ENCODE measurements around the gene FAM111B.
"Not testable (repeated sequence)": the region's sequence is repeated elsewhere in the genome, so short reads cannot be mapped to it uniquely, and the experiment has no call there.

The FAM111B gene, protein sequence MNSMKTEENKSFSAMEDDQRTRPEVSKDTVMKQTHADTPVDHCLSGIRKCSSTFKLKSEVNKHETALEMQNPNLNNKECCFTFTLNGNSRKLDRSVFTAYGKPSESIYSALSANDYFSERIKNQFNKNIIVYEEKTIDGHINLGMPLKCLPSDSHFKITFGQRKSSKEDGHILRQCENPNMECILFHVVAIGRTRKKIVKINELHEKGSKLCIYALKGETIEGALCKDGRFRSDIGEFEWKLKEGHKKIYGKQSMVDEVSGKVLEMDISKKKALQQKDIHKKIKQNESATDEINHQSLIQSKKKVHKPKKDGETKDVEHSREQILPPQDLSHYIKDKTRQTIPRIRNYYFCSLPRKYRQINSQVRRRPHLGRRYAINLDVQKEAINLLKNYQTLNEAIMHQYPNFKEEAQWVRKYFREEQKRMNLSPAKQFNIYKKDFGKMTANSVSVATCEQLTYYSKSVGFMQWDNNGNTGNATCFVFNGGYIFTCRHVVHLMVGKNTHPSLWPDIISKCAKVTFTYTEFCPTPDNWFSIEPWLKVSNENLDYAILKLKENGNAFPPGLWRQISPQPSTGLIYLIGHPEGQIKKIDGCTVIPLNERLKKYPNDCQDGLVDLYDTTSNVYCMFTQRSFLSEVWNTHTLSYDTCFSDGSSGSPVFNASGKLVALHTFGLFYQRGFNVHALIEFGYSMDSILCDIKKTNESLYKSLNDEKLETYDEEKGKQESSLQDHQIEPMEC

DNA sequence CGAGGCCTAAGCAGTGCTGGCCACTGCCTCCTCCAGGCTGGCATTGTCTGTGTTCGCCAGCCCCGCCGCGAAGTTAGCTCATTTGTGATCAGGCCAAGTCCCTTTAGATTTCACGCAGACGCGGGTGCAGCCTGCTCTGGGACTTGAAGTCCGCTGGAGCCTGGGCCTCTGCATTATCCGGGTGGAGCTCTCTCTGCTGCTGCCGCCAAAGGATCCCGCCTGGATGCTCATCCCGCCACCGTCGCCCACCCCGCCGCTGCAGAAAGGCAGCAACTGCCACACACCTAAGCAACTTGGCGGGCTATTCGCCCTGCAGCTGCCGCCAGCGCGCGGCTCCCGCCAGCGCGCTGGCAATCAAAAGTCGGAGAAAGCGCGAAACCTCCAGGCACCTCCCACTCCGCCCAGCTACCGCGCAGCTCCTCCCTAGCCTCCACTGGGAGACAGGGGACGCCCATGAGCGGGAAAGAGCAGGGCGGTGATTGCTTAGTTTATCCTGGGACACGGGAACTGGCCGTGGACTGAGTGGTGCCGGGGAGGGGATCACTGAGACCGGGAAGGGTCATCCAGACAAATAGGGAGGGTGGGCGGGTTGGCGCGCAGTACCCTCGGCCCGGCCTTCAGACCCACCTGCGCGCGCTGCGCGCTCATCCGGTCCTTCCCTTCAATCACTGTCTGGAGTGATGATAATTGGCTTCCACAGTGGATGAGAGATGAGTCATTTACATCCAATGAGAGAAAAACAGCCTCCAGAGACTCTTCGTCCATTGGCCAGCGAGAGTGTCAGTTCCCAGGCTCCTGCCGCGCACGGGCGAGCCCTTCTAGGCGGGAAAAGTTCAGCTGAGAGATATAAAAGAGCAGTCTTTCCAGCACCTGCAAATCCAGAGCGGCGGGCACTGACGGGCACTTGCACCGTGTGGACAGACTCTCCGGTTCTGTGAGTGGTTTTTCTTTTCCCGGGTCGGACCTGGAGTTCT lies at the start of gene FAM111B:
TSS of gene FAM111B (plus strand) at position 875 of the 974 bp plus-strand sequence. CDS start 2,389 bp downstream, outside the sequence.
- peak in 1 of 2 donors; percentile 4 for DNase-seq (ENCODE audit: low read depth in 2 of 2, low spot score in 1 of 2)

- peak; percentile 35 to 65 for DNase-seq (ENCODE audit: low read depth in 2 of 2, low spot score in 1 of 2)
Measured at GRCh38 chr11:59058120-59059033, 48.7 kb upstream of the FAM111B start.

- DNase-seq (ENCODE audit: low read depth in 2 of 2, low spot score in 1 of 2), result not testable (repeated sequence)
Measured at GRCh38 chr11:59060096-59060495, 46.9 kb upstream of the FAM111B start.

- no peak for DNase-seq (ENCODE audit: low read depth in 2 of 2, low spot score in 1 of 2)
Measured at GRCh38 chr11:59062602-59063529, 44.2 kb upstream of the FAM111B start.

- not testable (repeated sequence) for DNase-seq (ENCODE audit: low read depth in 2 of 2, low spot score in 1 of 2)
Measured at GRCh38 chr11:59063996-59064727, 42.9 kb upstream of the FAM111B start.

DNA sequence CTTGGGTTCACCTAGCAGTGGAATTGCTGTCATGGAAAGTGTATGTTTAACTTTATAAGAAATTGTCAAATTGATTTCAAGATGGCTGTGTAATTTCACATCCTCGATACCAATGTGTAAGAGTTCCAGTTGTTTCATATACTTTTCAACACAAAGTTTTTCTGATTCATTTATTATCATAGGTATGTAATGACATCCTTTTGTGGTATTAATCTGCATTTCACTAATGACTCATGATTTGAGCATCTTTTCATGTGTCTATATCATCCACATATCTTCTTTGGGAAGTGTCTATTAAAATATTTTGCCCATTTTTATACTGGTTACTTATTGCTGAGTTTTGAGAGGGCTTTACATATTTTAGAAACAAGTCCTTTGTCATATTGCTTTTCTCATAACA lies 38.0 kb upstream of the FAM111B start:
- DNase-seq (ENCODE audit: low read depth in 2 of 2, low spot score in 1 of 2), result no peak

DNA sequence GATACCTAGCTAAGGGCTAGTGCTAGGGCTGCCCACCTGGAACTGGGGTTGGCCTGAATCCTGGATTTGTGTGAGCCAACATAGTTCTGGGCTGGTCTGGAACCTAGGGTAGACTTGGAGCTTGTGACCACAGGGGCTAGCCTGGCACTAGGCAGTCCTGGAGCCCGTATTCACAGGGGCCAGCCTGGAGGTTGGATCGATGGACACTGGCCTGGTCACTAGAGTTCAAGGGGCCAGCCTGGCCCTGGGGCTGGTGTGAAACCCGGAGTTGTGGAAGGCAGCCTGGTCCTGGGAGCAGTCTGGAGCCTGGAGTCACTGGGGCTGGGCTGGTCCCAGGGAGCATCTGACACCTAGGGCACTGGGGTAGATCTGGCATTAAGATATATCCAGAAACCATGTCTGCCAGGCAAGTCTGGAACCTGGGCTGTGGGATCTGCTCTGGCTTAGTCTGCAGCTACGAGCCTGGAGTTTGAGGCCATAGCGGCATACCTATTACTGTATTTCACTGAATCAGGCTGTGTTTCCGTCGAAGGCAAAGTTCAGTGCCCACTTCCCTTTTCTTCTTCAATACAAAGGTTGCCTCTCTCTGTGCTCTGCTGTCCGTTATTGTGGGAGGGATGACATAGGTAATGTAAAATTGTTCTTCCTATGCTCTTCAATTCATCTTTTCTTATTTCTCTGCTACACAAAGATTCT lies 30.0 kb upstream of the FAM111B start:
- DNase-seq (ENCODE audit: low read depth in 2 of 2, low spot score in 1 of 2), result no peak

GRCh38 chr11:59078435-59078834 lies 28.6 kb upstream of the FAM111B start:
- DNase-seq (ENCODE audit: low read depth in 2 of 2, low spot score in 1 of 2), result no peak

DNA sequence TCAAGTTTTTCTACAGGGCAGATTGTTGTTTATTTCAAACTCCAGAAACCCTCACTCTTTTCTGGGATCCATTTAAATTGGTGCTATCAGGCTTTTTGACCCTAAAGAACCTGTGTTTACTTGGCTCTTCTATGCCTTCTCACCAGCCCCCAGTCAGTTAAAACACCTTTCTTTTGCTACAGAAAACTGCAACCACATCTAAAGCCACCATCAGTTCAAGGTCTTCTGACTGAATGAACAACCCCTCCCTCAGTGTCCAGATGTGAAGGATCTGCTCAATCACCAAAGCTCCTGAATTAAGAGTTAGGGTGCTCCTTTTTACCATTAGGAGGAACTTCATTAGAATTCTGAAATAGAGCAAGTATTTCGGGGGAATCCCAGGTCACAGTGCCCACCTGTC lies 28.0 kb upstream of the FAM111B start:
- no peak for DNase-seq (ENCODE audit: low read depth in 2 of 2, low spot score in 1 of 2)

DNA sequence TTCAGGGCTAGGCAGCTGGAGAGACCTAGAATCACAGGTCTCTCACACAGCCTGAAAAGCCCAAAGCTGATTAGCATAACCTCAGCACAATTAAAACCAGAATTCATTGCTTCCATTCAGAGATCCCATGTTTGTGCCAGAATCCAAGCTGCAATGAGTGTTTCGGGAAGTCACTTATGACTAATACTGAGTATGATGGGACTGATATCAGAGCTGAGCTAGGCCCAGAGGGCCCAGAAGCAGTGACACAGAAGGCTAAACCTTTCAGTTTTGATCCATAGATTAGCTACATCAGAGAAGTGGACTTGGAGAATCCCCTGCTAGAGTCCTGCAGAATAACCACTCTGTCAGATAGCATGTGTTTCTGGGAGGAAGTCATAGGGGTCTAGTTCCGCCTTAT lies 26.6 kb upstream of the FAM111B start:
- not testable (repeated sequence) for DNase-seq (ENCODE audit: low read depth in 2 of 2, low spot score in 1 of 2)

DNA sequence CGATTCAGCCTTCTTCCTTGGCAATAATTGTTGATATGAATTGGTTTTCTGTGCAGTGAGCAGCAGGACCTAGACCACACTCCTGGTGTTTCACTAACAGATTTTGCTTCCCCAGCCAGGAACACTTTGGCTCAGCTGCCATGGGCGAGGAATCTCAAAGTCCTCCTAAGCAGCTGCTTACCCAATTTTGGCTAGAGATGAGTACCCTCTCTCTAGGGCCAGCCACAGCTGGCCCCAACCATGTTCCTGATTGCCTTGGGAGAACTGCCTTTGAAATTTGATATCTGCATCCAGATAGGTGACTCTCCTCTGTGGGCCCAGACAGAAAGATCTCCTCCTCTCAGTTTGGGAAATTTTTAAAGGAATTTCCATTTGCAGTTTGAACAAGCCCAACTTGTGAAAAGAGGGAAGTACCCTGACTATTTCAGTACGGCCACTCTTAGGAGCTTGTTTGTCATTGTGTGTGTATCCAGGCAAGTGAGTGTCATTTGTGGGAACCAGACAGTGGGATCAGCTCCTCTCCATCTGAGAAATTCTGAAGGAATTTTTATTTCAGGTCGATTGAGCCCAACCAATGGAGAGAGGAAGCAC lies 25.5 kb upstream of the FAM111B start:
- DNase-seq (ENCODE audit: low read depth in 2 of 2, low spot score in 1 of 2), result not testable (repeated sequence)

DNA sequence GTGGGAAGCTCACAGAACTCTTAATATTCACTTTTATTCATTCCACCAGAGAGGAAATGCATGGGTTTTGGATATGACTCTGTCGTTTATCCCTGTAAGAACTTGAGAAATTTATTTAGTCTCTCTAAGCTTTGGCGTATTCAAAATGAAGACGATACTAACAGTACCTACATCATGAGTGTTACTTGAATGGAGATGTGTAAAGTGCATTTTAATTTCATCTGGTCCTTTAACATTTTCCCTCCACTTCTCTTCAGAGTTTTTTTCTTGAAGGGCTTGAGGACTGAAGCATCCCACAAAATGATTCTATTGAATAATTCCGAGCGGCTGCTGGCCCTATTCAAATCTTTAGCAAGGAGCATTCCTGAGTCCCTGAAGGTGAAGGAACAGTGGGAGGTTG lies 21.0 kb upstream of the FAM111B start, which contains the start of gene GLYATL1B:
TSS of gene GLYATL1B (plus strand) at position 301 of the 400 bp plus-strand sequence. CDS start at position 301, 0 bp downstream.
- DNase-seq (ENCODE audit: low read depth in 2 of 2, low spot score in 1 of 2), result not testable (repeated sequence)

DNA sequence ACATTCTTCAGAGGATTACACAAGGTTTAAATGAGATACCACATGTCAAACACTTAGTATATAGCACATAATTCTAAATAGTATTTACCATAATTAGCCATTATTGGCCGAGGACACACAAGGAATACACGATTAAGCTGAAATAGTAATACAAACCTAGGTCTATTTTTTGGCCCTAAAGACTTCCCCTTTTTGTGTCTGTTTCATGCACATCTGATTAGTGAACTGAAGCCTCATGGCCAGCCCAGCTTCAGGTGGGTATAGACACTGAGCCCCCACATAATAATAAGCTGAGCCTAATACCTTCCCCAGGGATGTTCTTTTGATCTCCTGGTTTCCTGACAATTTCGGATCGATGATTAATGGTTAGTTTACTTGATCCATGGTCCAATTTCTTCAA lies 18.9 kb upstream of the FAM111B start:
- DNase-seq (ENCODE audit: low read depth in 2 of 2, low spot score in 1 of 2), result no peak

- DNase-seq (ENCODE audit: low read depth in 2 of 2, low spot score in 1 of 2), result not testable (repeated sequence)
Measured at GRCh38 chr11:59093576-59093975, 13.5 kb upstream of the FAM111B start.

- not testable (repeated sequence) for DNase-seq (ENCODE audit: low read depth in 2 of 2, low spot score in 1 of 2)
Measured at GRCh38 chr11:59095225-59095624, 11.8 kb upstream of the FAM111B start.

GRCh38 chr11:59095972-59096575 lies 11.0 kb upstream of the FAM111B start:
- not testable (repeated sequence) for DNase-seq (ENCODE audit: low read depth in 2 of 2, low spot score in 1 of 2)

Measured in stimulated activated CD8-positive, alpha-beta memory T cell treated with anti-CD3 and anti-CD28 coated beads, Interleukin-4, amount 100 ng/mL, for 4 hours (primary cell).